ENCODE measurements around the gene SPTLC2. TPM values are rescaled to one million over a fixed set of nuclear protein-coding genes. Genes with fewer than 3 reads are reported as not detected.

The SPTLC2 gene
- total RNA-seq, 1 experiment from 2014 or later = 44.7 TPM

- H3K4me3 ChIP-seq (replicated peaks in 1 of 2; ENCODE audit: low read depth in 1 of 2, low read length in 2 of 2) = no peak overlapping the region
- TF ChIP-seq POLR2A (IDR thresholded peaks at IDR 0.05; ENCODE audit: borderline replicate concordance, extremely low read depth, insufficient read depth, insufficient read length) = no peak
- TF ChIP-seq CTCF (IDR thresholded peaks at IDR 0.05 in 2 of 3, conservative IDR thresholded peaks at IDR 0.05 in 1 of 3; ENCODE audit: borderline replicate concordance in 1 of 3, insufficient read depth in 1 of 3, low read depth in 2 of 3, low read length in 2 of 3) = no peak
- TF ChIP-seq EZH2phosphoT487 (IDR thresholded peaks at IDR 0.05; ENCODE audit: borderline replicate concordance) = no peak
- no peak for TF ChIP-seq REST (IDR thresholded peaks at IDR 0.05; ENCODE audit: low read depth)
- TF ChIP-seq SRF (IDR thresholded peaks at IDR 0.05; ENCODE audit: low read depth) = no peak
- no peak for TF ChIP-seq SP1 (IDR thresholded peaks at IDR 0.05; ENCODE audit: low read depth)
- no peak for TF ChIP-seq JUND (IDR thresholded peaks at IDR 0.05)
- no peak for TF ChIP-seq EGR1 (IDR thresholded peaks at IDR 0.05; ENCODE audit: low read depth)
- no peak for TF ChIP-seq CBX3 (IDR thresholded peaks at IDR 0.05; ENCODE audit: low read depth)
- TF ChIP-seq ATF3 (IDR thresholded peaks at IDR 0.05) = no peak
- TF ChIP-seq ZBTB33 (IDR thresholded peaks at IDR 0.05; ENCODE audit: extremely low read depth, insufficient replicate concordance, low read length) = no peak
- TF ChIP-seq SIN3A (IDR thresholded peaks at IDR 0.05; ENCODE audit: low read depth) = no peak
- no peak for TF ChIP-seq ZNF274 (IDR thresholded peaks at IDR 0.05; ENCODE audit: low read depth, low read length)
- TF ChIP-seq EZH2 (IDR thresholded peaks at IDR 0.05) = no peak
- no peak for TF ChIP-seq YY1 (IDR thresholded peaks at IDR 0.05; ENCODE audit: extremely low read depth, insufficient replicate concordance, low read depth, low read length)
- TF ChIP-seq TCF7L2 (IDR thresholded peaks at IDR 0.05; ENCODE audit: borderline replicate concordance, extremely low read depth, insufficient read depth, insufficient read length) = no peak
- ATAC-seq (no peak), DNase-seq (ENCODE audit: low read depth, low spot score) (no peak)
- RAD21 ChIA-PET (ENCODE audit: low non-redundant PET in 1 of 2, low total read pairs in 2 of 2, uncharacterized antibody in 2 of 2, unreplicated experiment in 2 of 2) = no interaction called here
- H4K20me1 ChIP-seq (ENCODE audit: insufficient read depth) = no peaks in the 10 kb centered on the region
- CTCF ChIA-PET = no interaction called here
- H3K4me2 ChIP-seq (ENCODE audit: low read length) = no peak overlapping the region
- POLR2A ChIA-PET = no interaction called here
- H3K9me2 ChIP-seq (ENCODE audit: insufficient read depth) = no peaks in the 10 kb centered on the region
- H3K27ac ChIP-seq (ENCODE audit: low read depth, low read length) = no peak overlapping the region
- no peak overlapping the region for H3K9ac ChIP-seq (ENCODE audit: low read length)
- BruUV-seq (replicated peaks) = no TSS peak
- no peak overlapping the region for H2AFZ ChIP-seq (ENCODE audit: low read depth, low read length, poor library complexity, severe bottlenecking)
- intact Hi-C loops (cut with micrococcal nuclease) = no loop called here
- H3K27me3 ChIP-seq (ENCODE audit: insufficient read depth, low read length) = no peaks in the 10 kb centered on the region
- H3K9me3 ChIP-seq (ENCODE audit: control insufficient read depth in 1 of 2, insufficient read depth in 1 of 2, low read depth in 1 of 2, low read length in 2 of 2) = no peaks in the 10 kb centered on the region
- no peaks in the 10 kb centered on the region for H3K4me1 ChIP-seq (ENCODE audit: control insufficient read depth in 1 of 2, insufficient read depth in 2 of 2, low read length in 2 of 2)
- no peaks in the 10 kb centered on the region for H3K36me3 ChIP-seq (ENCODE audit: control insufficient read depth in 1 of 2, insufficient read depth in 2 of 2, low read length in 2 of 2)
- H3K79me2 ChIP-seq (ENCODE audit: insufficient read depth, low read length) = no peaks in the 10 kb centered on the region
Observed at GRCh38 chr14:77478796-77479195, 137.6 kb downstream of the SPTLC2 start.
